Glomerular endothelial cell (primary cell): ENCODE results near the gene ERN1. TPM values are rescaled to one million over a fixed set of nuclear protein-coding genes. Genes with fewer than 3 reads are reported as not detected.
"Not testable (repeated sequence)": the region's sequence is repeated elsewhere in the genome, so short reads cannot be mapped to it uniquely, and the experiment has no call there.

Experiments used
- DNase-seq: peaks from one replicate; pipeline ENCODE4 v3.0.0-alpha.2; 2011; ENCODE audit warnings: low read depth, low spot score; ENCODE audit errors: extremely low read depth
- total RNA-seq: library from RNA; depleted of rRNA; stranded (reverse); fragments of >200 nt; gene quantifications from 2 replicates; pipeline ENCODE4 v1.2.3, GENCODE V29; 2015

The ERN1 gene
- total RNA-seq, result 9.3 and 19.5 TPM in 2 replicates

DNA sequence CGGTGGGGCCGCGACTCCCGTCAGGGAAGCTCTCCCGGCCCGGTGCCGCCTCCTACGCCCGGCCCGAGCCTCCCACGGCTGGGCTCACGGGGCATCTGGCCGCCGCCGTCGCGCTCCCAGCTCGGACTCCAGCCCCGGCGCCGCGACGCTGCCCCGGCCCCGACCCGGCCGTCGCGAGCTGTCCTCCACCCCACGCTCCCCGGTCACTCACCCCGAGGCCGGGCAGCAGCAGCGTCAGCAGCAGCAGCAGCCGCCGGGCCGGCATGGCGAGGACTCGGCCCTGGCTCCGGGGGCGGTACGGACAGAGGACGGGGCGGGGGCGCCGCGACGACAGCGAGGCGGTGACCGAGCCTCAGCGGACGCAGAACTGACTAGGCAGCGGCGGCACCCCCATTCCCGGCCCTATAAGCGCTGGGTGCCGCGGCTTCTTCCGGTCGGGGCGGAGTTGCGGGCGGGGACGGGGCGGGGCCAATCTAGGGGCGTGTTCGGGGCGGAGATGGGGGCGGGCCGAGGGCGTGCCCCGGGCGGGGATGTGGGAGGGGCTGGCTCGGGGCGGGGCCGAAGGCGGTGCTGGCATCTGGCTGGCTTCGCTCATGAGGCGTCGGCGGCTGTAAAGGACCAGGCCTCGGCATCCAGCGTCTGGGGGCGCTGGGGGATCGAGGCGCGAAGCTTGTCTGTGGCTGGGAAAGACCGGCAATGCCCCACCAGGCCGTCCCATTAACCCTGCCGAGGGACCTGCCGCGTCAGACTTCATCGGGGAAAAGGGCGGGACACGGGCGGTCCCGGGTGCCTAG is at the start of gene ERN1:
Gene ERN1, minus strand, starts transcription at position 380 of the 794 bp plus-strand sequence. Its CDS starts 115 bp downstream, at position 265.
- no peak for DNase-seq

DNA sequence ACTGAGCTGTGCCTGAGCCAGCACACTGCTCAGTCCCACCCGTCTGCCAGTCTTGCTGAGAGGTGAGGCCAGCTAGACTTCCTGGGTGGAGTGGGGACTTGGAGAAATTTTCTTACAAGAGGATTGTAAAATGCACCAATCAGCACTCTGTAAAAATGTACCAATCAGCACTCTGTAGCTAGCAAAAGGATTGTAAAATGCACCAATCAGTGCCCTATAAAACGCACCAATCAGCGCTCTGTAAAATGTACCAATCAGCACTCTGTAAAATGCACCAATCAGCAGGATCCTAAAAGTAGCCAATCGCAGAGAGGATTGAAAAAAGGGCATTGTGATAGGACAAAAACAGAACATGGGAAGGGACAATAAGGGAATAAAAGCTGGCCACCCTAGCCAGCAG is 49.1 kb upstream of the ERN1 start:
- not testable (repeated sequence) for DNase-seq

DNA sequence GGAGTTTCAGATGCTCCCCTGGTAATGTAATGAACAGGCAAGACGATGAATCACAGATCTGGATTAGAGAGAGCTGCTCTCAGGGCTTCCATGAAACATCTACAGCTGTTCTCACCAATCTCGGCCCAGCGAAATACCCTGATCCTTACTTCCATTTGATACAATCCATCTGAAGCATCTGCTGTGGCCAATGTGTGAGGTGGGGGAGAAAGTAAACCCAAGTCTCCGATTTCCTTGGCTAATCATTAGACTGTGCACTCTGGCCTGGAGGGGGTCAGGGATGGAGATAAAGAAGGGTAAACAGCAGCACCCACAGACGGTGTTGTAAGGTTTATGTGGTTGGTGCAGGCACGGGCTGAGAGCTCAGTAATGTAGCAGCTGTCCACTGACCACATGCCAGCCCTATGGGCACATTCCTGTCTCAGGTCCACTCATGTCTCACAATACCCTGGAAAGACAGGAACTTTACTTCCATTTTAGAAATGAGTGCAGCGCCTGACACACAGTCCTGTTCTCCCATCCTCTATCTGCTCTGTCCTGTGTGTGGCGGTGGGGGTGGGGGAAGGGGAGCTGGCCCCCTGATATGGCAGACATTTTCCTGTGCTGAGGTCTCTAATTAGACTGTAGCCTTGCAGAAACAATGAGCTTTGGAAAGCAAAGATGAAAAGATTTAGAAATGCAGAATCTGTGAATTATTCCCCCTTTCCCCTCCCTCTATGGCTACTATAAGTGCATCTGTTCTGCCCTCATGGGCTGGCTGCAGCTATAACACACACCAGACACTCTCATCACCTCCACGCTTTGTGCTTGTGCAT is 48.3 kb upstream of the ERN1 start:
- no peak for DNase-seq

- DNase-seq, result no peak
These were observed 47.5 kb upstream of the ERN1 start for GRCh38 chr17:64177311-64178010.

DNA sequence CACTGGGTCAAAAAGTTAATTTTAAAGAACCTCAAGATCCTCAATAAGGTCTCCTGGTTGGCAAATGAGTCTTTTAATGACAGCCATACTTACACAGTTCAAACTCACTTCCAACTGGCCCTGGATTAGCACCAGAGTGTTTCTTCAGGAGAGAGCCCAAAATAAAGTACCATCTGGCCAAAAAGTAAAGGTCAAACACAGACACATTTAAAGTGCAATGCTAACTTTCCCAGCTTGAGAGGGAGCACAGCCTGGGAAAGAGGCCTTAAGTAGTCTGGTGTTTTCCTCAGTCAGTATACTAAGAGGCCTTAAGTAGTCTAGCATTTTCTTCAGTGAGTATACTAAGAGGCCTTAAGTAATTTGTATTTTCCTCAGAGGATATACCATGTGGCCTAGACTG is 46.6 kb upstream of the ERN1 start:
- DNase-seq, result no peak

GRCh38 chr17:64174686-64175456 is 44.9 kb upstream of the ERN1 start:
- DNase-seq, result no peak

DNA sequence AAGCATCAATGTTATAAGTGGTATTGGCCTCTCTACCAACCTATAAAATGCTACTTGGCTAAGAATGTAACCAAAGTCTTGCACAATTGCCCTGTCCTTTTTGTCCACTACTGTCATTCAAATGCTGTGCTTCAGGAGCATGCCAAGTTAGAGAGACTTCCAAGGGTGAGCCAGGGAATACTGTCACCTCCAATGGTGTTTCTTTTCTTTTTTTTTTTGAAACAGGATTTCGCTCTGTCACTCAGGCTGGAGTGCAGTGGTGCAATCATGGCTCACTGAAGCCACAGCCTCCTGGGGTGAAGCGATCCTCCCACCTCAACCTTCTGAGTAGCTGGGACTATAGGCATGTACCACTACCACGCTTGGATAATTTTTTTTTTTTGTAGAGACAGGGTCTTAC is 43.7 kb upstream of the ERN1 start:
- no peak for DNase-seq

DNA sequence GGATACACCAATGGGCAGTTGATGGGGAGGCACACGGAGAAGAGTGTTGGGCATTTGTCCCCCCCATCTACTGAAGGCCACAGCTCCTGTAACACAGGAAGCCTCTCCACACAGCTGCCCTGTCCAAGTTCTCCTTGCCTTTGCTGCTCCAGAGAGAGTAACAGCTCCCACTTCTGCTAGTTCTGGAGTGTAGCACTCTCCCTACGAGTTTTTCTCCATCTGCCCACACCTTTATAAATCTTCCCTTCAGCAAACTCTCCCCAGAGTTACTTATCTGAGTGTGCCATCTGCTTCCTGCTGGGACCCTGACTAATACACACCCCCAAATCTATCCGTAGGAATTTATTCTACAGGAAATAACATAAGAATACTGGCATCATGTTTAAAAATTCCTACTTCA is 42.6 kb upstream of the ERN1 start:
- DNase-seq, result peak; percentile 92

DNA sequence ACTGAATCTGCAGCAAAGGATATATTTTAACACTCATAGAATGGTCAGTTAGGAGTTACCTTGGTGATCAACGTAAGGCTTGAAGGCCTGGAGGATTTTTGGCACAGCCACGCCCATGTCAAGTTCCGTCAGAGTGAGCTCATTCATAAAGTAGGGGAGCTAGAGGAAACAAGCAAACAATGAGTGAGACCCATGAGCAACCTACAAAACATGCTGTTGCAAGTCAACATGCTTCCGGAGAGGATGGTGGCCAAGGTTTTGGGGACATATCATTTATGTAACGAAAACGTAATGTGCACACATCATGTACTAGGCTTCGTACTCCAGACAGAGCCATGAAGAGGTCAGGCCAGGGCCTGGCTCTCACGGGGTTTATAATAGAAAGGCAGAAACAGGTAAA is 41.1 kb upstream of the ERN1 start:
- peak; percentile 96 for DNase-seq

DNA sequence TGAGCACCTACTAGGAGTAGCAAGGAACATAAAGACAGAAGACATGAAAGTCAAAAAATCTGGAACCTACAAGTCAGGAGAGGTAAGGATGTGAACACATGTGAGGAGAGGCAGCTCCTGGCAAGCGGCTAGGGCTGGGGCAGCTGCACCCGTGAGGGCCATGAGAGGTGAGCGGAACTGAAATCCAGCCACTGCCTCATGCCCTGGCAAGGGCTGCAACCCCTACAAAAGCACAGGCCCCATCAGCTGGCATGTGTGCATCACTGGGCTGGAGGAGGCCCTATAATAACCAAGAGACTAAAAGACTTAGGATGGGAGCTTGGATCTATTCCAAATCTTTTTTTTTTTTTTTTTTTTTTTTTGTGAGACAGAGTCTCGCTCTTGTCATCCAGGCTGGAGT is 40.3 kb upstream of the ERN1 start:
- no peak for DNase-seq

GRCh38 chr17:64167666-64168065 is 37.7 kb upstream of the ERN1 start:
- not testable (repeated sequence) for DNase-seq

- no peak for DNase-seq
These were observed 36.9 kb upstream of the ERN1 start for GRCh38 chr17:64166876-64167275.

DNA sequence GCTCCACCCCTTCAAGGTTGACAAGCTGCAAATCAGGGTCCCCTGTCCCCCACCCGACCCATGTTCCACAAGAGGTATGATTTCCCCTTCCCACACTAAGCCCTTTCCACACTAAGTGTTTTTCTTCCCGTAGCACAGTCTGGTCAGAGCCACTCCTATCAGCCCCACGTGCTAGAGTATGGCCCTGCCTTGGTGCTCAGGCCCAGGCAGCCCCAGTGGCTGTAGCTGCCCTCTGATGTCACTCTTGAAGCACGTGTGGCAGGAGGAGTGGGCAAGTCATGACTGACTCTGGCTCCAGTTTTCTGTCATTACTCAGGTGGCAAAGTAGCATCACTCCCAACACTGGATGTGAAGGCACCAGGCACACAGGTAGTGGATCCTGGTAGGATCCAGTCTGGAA is 35.4 kb upstream of the ERN1 start:
- no peak for DNase-seq

GRCh38 chr17:64164596-64165285 is 34.8 kb upstream of the ERN1 start:
- DNase-seq, result no peak

DNA sequence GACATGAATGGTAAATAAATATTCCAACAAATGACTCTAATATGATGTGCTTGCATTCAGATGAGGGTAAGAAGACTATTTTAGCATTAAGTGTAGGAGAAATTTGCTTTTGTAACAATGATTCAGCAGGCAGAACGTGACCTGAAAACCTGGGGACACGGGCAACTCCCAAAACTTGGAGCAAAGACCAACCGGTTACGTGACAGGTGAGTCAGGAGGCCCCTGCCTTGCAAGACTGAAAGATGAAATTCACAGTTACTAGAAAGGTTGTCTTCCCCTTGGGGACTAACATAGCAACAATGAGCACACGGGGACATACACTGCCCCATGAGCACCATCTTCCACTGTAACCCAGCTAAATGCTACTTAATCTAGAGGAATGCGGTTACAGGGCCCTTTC is 33.5 kb upstream of the ERN1 start:
- no peak for DNase-seq

DNA sequence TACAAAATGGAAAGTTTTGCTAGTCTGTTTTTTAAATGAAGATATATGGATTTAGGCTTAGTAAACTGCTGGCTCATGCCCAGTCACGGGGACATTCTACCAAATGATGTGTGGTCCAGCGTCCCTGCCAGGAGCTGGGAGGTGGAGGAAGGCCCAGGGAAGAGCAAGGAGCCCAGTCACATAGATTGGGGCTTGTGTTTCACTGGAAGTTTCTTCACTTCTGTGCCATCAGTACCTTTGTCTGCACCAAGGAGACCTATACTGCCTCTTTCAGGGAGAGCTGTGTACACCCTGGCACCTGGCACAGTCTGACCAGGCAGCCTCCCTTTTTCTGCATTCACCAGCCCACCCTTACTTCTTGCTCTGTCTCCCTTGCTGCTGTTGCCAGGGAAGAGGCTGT is 32.6 kb upstream of the ERN1 start:
- DNase-seq, result no peak

GRCh38 chr17:64161380-64162176 is 31.6 kb upstream of the ERN1 start:
- no peak for DNase-seq

DNA sequence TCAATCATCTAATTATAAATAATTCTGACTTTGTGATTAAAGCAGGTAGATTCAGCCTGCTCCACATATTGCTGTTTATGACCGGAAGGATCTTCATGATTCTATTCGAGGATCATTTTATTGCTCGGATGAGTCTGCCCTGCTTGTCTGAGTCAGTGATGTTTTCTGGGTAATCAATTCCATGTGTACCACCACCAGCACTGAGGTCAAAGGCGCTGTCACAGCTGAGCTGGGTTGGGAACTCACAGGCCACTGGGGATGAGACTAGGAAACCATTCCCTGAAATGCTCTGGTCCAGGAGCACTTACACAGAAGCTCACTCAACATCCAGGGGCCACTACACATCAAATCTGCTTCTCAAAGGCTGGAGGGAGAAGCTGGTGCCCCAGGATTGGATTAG is 30.4 kb upstream of the ERN1 start:
- no peak for DNase-seq
